RWPE1 (cell line): ENCODE measurements around the gene TESK1.

Source experiments
- CTCF ChIA-PET: fragments of 350-600 bp; sonication (Branson Sonifier 250); formaldehyde crosslinking; extraction: SDS; loops from one replicate; lab custom pipeline; 2021; lab: Yijun Ruan, JAX
- POLR2A ChIA-PET: fragments of 400-600 bp; formaldehyde crosslinking; extraction: SDS; loops from one replicate; lab custom pipeline; 2020; ENCODE audit warnings: antibody characterized with exemption; ENCODE audit not compliant: low non-redundant PET; lab: Yijun Ruan, JAX
- DNase-seq: peaks from one replicate; pipeline ENCODE4 v3.0.0; 2012; ENCODE audit warnings: low spot score
- H3K27ac ChIP-seq: fragments of 450-650 bp; 2 replicates; pipeline ENCODE4 v1.5.1; 2017
- CTCF ChIP-seq: fragments of 450-650 bp; conservative IDR thresholded peaks from 2 replicates; pipeline ENCODE4 v1.5.1; 2017; ENCODE audit warnings: low read depth, mild to moderate bottlenecking

The TESK1 gene

GRCh38 chr9:35566417-35566816, 38.6 kb upstream of the TESK1 start:
- ChIA-PET CTCF (interaction anchor here (0.7 kb wide), 1 partner anchor 622 kb away, joined by 3 read pairs; no protein-coding TSS in a partner anchor), POLR2A (no interaction called here)
- DNase-seq, result no peak
- no peak for TF ChIP-seq CTCF
- H3K27ac ChIP-seq, result no peak overlapping the region

GRCh38 chr9:35568196-35568595, 36.9 kb upstream of the TESK1 start:
- no peak for TF ChIP-seq CTCF
- no peak for DNase-seq
- H3K27ac ChIP-seq, result no peak overlapping the region
- ChIA-PET POLR2A (no interaction called here), CTCF (interaction anchor here (0.6 kb wide), 1 partner anchor 12 kb away, joined by 4 read pairs; no protein-coding TSS in a partner anchor)

- no peak overlapping the region for H3K27ac ChIP-seq
- DNase-seq, result no peak
- CTCF ChIA-PET, result no interaction called here
- POLR2A ChIA-PET, result no interaction called here
- TF ChIP-seq CTCF, result no peak
Measured at GRCh38 chr9:35569206-35569605, 35.9 kb upstream of the TESK1 start.

GRCh38 chr9:35570709-35571504, 34.2 kb upstream of the TESK1 start:
- no peak for TF ChIP-seq CTCF
- DNase-seq, result no peak
- CTCF ChIA-PET, result interaction anchor here (0.7 kb wide), 1 partner anchor 48 kb away, joined by 3 read pairs; no protein-coding TSS in a partner anchor
- no peak overlapping the region for H3K27ac ChIP-seq
- POLR2A ChIA-PET, result no interaction called here

- no peak overlapping the region for H3K27ac ChIP-seq
- CTCF ChIA-PET, result no interaction called here
- POLR2A ChIA-PET, result no interaction called here
- DNase-seq, result no peak
- TF ChIP-seq CTCF, result no peak
Measured at GRCh38 chr9:35574578-35575122, 30.4 kb upstream of the TESK1 start.

GRCh38 chr9:35575478-35575877, 29.6 kb upstream of the TESK1 start:
- no peak for DNase-seq
- H3K27ac ChIP-seq, result no peak overlapping the region
- ChIA-PET POLR2A (no interaction called here), CTCF (interaction anchor here (0.6 to 0.7 kb wide), 2 partner anchors 39 to 604 kb away, joined by 3 to 4 read pairs; no protein-coding TSS in a partner anchor)
- TF ChIP-seq CTCF, result no peak
